SU-DHL-6 (cell line): ENCODE data around the gene MANSC4.

ENCODE experiments used
- CTCF ChIP-seq: fragments of 200-600 bp; sonication (generic); IDR thresholded peaks from one replicate; pipeline ENCODE4 v1.5.1; 2017; ENCODE audit warnings: antibody characterized with exemption, mild to moderate bottlenecking, low read length, moderate library complexity; ENCODE audit not compliant: insufficient read depth, poor library complexity, severe bottlenecking
- EZH2phosphoT487 ChIP-seq: fragments of 200-600 bp; sonication (generic), shearing (Covaris generic); conservative IDR thresholded peaks from 2 replicates; pipeline ENCODE4 v1.6.1; 2018; ENCODE audit warnings: mild to moderate bottlenecking, antibody characterized with exemption, low read length, moderate library complexity, mixed read lengths

DNA sequence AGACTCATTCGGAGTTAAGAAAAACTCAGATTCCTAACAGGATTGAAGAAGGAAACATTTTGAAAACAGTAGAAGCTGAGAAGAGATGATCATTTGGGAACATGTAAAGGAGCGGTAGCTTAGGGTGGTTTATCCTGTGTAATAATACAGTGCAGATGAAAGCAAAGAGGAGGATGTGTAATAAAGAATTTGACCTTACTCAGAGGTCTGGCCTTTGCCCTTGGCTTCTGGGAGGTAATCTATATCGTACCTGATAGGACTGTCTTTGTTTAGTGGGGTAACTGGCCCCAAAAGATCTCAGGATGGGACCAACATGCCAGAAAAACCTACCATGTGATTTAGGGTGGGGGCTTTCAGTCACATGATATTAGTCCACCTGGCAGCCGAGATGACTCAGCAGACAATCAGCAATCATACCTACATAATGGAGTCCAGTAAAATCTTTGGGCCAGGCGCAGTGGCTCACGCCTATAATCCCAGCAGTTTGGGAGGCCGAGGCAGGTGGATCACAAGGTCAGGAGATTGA is 23.3 kb downstream of the MANSC4 start:
- TF ChIP-seq CTCF (no peak), EZH2phosphoT487 (no peak)
